Bronchial epithelial cell (primary cell): ENCODE data around the gene TDRD12. TPM values are rescaled to one million over a fixed set of nuclear protein-coding genes. Genes with fewer than 3 reads are reported as not detected.

Experiments used
- DNase-seq: peaks from one replicate; pipeline ENCODE4 v3.0.0-alpha.2; 2010; ENCODE audit warnings: low read depth
- FAIRE-seq: peaks from 2 replicates; lab custom pipeline; 2011; peaks lifted over from hg19 to GRCh38; lab: Jason Lieb, UNC
- H3K27me3 ChIP-seq: 2 replicates; pipeline ENCODE4 v1.5.1; 2011; ENCODE audit warnings: low read length; ENCODE audit not compliant: control insufficient read depth, insufficient read depth
- H3K36me3 ChIP-seq: 2 replicates; pipeline ENCODE4 v1.5.1; 2011; ENCODE audit warnings: low read length; ENCODE audit not compliant: control insufficient read depth, insufficient read depth
- H3K4me3 ChIP-seq: 2 replicates; pipeline ENCODE4 v1.5.1; 2011; ENCODE audit warnings: mild to moderate bottlenecking, low read depth, low read length, control low read depth
- CTCF ChIP-seq: IDR thresholded peaks from 2 replicates; pipeline ENCODE4 v1.5.1; 2011; ENCODE audit warnings: mild to moderate bottlenecking, moderate library complexity, low read length, control low read depth, inconsistent platforms; ENCODE audit not compliant: insufficient read depth, severe bottlenecking
- total RNA-seq: library from RNA; depleted of rRNA; stranded (reverse); fragments of >200 nt; gene quantifications from 2 replicates; pipeline ENCODE4 v1.2.1, GENCODE V29; 2014

Gene TDRD12
- total RNA-seq, 1 donor from 2014 or later, result 1.6 TPM

- Histone ChIP-seq H3K4me3 (no peak overlapping the region), H3K27me3 (no peaks in the 10 kb centered on the region), H3K36me3 (no peaks in the 10 kb centered on the region)
- FAIRE-seq (no peak), DNase-seq (no peak)
- no peak for TF ChIP-seq CTCF
These were observed 90.2 kb downstream of the TDRD12 start for GRCh38 chr19:32809754-32810153.

GRCh38 chr19:32810452-32810851, 90.9 kb downstream of the TDRD12 start:
- no peak for DNase-seq
- no peak for FAIRE-seq
- no peak overlapping the region for H3K4me3 ChIP-seq

GRCh38 chr19:32811151-32811550, 91.6 kb downstream of the TDRD12 start:
- Histone ChIP-seq H3K36me3 (no peaks in the 10 kb centered on the region), H3K4me3 (no peak overlapping the region), H3K27me3 (no peaks in the 10 kb centered on the region)
- no peak for TF ChIP-seq CTCF
- DNase-seq, result no peak
- no peak for FAIRE-seq

More at GRCh38 chr19:32810452-32810851, 90.9 kb downstream of the TDRD12 start:
- Histone ChIP-seq H3K36me3 (no peaks in the 10 kb centered on the region), H3K27me3 (no peaks in the 10 kb centered on the region)
- no peak for TF ChIP-seq CTCF

- no peaks in the 10 kb centered on the region for H3K27me3 ChIP-seq
- DNase-seq (no peak), FAIRE-seq (no peak)
- no peak for TF ChIP-seq CTCF
- no peaks in the 10 kb centered on the region for H3K36me3 ChIP-seq
- no peak overlapping the region for H3K4me3 ChIP-seq
These were observed 92.5 kb downstream of the TDRD12 start for GRCh38 chr19:32812036-32812435.

GRCh38 chr19:32812571-32812970, 93.0 kb downstream of the TDRD12 start:
- no peak for TF ChIP-seq CTCF
- no peak overlapping the region for H3K4me3 ChIP-seq
- no peaks in the 10 kb centered on the region for H3K27me3 ChIP-seq
- no peak for DNase-seq
- FAIRE-seq, result no peak
- no peaks in the 10 kb centered on the region for H3K36me3 ChIP-seq

- TF ChIP-seq CTCF, result no peak
- FAIRE-seq (no peak), DNase-seq (no peak)
- Histone ChIP-seq H3K27me3 (no peaks in the 10 kb centered on the region), H3K36me3 (no peaks in the 10 kb centered on the region), H3K4me3 (no peak overlapping the region)
These were observed 94.4 kb downstream of the TDRD12 start for GRCh38 chr19:32813862-32814425.
